BLaER1 (cell line): ENCODE measurements around the gene GFOD1.
A peak's percentile ranks its signal among the peaks of the same experiment; 100 is the strongest.

Experiments
- H3K27ac ChIP-seq: shearing (Covaris generic); formaldehyde crosslinking; 2 replicates; pipeline ENCODE4 v1.8.1; 2022
- H3K27me3 ChIP-seq: shearing (Covaris generic); formaldehyde crosslinking; 2 replicates; pipeline ENCODE4 v1.8.1; 2022
- H3K36me3 ChIP-seq: shearing (Covaris generic); formaldehyde crosslinking; 2 replicates; pipeline ENCODE4 v1.8.1; 2022
- H3K4me1 ChIP-seq: shearing (Covaris generic); formaldehyde crosslinking; 2 replicates; pipeline ENCODE4 v1.8.1; 2022
- H3K4me2 ChIP-seq: shearing (Covaris generic); formaldehyde crosslinking; 2 replicates; pipeline ENCODE4 v1.8.1; 2022
- H3K4me3 ChIP-seq: shearing (Covaris generic); formaldehyde crosslinking; 2 replicates; pipeline ENCODE4 v1.8.1; 2022
- H3K9ac ChIP-seq: shearing (Covaris generic); formaldehyde crosslinking; 2 replicates; pipeline ENCODE4 v1.8.1; 2022
- H3K9me3 ChIP-seq: shearing (Covaris generic); formaldehyde crosslinking; 2 replicates; pipeline ENCODE4 v1.8.1; 2022
- H4K20me1 ChIP-seq: shearing (Covaris generic); formaldehyde crosslinking; 2 replicates; pipeline ENCODE4 v1.8.1; 2022
- Cebpa-rat ChIP-seq: shearing (Covaris generic); IDR thresholded peaks from 2 replicates; pipeline ENCODE4 v1.8.1; 2022

GFOD1 gene

DNA sequence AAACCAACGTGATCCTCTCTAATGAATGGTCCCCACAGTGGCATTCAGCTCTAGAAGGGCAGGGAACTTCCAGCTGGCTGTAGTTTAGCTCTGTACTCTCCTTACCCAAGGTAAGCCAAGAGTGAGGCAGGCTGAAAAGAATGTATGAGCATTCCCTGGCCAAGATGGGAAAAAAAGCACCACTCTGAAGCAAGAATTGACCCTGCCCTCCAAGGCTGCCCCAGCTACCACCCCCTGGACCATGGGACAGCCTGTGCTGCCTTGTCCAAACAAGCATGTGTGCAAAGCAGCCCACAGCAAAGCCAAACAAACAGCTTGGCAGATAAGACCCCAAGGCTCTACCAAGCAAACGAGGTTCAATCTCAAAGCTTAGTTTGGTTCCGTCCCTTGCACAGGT lies 73.9 kb downstream of the GFOD1 start:
- no peak overlapping the region for H3K9ac ChIP-seq
- no peak overlapping the region for H3K4me3 ChIP-seq
- no peaks in the 10 kb centered on the region for H3K27me3 ChIP-seq
- H3K36me3 ChIP-seq = peaks cover 8% of the 10 kb centered on the region; the same call in 1 of the 2 replicates
- no peak overlapping the region for H3K4me2 ChIP-seq
- H4K20me1 ChIP-seq = peaks cover 51% of the 10 kb centered on the region; the same call in 1 of the 2 replicates
- no peak overlapping the region for H3K27ac ChIP-seq
- peaks cover 8% of the 10 kb centered on the region for H3K4me1 ChIP-seq
- peaks cover 4% of the 10 kb centered on the region; the same call in 1 of the 2 replicates for H3K9me3 ChIP-seq
- TF ChIP-seq Cebpa-rat = no peak

DNA sequence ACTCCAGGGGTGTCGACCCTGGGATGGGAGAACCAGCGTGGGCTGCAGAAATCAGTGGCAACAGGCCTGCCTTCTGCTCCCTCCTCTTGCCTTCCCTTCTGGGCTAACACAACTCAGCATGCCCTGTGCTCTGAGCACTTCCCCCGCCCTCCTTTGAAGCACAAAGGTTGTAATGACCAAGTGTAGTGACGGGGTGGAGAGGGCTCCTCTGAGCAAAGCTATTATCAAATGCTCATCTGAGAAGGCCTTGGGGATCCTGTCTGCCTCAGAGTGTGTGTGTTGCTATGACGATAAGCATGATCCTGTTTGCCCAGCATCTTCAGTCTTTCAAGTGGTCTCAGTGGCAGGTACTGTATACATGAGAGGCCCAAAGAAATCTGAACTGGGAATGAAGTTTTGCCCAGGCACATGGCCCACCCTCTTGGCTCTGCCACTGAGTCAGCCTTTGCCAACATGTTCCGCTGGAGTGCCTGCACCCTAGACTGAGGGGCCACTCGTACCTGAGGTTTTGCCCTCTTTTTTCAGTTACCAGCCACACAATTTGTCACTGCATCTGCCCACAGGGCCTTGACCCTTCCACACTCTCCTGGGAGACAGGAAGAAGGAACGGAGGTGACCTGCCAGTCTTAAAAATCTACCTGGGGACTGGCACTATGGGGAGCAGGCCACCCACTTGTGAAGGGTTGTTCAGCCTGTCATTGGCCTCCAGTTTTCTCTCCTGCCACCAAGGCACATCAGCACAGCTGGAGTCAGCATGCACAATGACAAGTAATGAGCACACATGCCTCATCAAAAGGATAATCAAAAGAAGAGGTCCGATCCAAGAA lies 74.5 kb downstream of the GFOD1 start:
- Histone ChIP-seq H3K9ac (no peak overlapping the region), H3K4me1 (peaks cover 2% of the 10 kb centered on the region), H3K27ac (no peak overlapping the region), H3K4me3 (no peak overlapping the region), H3K36me3 (peaks cover 8% of the 10 kb centered on the region; the same call in 1 of the 2 replicates), H4K20me1 (peaks cover 50% of the 10 kb centered on the region; the same call in 1 of the 2 replicates), H3K27me3 (no peaks in the 10 kb centered on the region), H3K4me2 (no peak overlapping the region), H3K9me3 (peaks cover 9% of the 10 kb centered on the region; the same call in 1 of the 2 replicates)
- TF ChIP-seq Cebpa-rat = no peak

DNA sequence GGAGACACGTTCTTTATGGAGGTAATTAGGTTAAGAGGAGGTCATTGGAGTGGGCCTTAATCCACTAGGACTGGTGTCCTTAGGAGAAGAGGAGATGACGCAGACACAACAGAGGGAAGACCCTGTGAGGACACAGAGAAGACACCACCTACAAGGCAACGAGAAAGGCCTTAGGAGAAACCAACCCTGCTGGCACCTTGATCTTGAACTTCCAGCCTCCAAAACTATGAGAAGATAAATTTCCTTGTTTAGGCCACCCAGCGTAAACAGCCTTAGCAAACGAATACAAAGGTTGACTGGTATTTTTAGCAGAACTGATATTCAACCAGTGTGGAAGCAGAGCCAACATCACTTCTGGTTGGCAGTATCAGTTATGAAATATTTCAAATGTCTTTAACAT lies 75.2 kb downstream of the GFOD1 start:
- Histone ChIP-seq H3K27ac (no peak overlapping the region), H3K36me3 (peaks cover 8% of the 10 kb centered on the region; the same call in 1 of the 2 replicates), H3K9me3 (peaks cover 12% of the 10 kb centered on the region; the same call in 1 of the 2 replicates), H3K27me3 (no peaks in the 10 kb centered on the region), H3K4me2 (no peak overlapping the region), H3K4me3 (no peak overlapping the region), H3K4me1 (peaks cover 7% of the 10 kb centered on the region), H4K20me1 (peaks cover 50% of the 10 kb centered on the region; the same call in 1 of the 2 replicates), H3K9ac (no peak overlapping the region)
- TF ChIP-seq Cebpa-rat = no peak

DNA sequence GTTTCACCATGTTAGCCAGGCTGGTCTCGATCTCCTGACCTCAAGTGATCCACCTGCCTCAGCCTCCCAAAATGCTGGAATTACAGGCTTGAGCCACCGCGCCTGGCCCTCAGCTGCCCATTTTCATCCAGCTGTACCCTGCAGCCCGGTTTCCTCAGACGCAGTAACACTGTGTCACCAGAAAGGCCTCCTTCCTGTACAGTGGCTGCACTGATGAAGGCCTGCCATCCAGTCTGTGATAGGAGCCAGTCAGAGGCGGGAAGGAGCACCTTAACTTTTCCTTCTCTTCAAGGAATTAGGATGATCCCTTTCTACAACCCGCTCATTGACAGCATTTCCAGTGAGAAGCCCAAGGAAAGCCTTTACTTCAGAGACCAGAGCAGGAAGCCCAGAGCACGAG lies 75.9 kb downstream of the GFOD1 start:
- TF ChIP-seq Cebpa-rat = no peak
- no peaks in the 10 kb centered on the region for H3K27me3 ChIP-seq
- H3K9ac ChIP-seq = no peak overlapping the region
- peaks cover 8% of the 10 kb centered on the region for H3K4me1 ChIP-seq
- H3K4me3 ChIP-seq = no peak overlapping the region
- H3K9me3 ChIP-seq = peaks cover 12% of the 10 kb centered on the region; the same call in 1 of the 2 replicates
- H3K27ac ChIP-seq = no peak overlapping the region
- peaks cover 8% of the 10 kb centered on the region; the same call in 1 of the 2 replicates for H3K36me3 ChIP-seq
- H3K4me2 ChIP-seq = no peak overlapping the region
- peaks cover 50% of the 10 kb centered on the region; the same call in 1 of the 2 replicates for H4K20me1 ChIP-seq

DNA sequence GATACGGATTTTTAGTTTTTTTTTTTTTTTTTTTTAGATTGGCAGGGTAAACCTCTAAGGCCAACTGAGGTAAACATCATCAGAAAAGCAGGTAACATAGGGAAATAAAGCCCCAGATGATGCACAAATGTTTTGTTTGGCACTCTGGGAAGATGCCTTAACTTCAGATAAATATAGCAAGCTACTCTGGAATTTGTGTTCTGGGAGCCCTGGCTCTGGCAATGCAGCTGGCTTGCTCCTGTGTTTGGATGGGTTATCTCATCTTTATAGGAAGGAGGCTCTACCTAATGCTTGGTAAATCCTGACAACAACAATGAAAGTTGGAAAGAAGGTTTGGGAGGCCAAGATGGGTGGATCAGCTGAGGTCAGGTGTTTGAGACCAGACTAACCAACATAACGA lies 77.4 kb downstream of the GFOD1 start:
- H3K4me1 ChIP-seq = peaks cover 8% of the 10 kb centered on the region
- H3K9me3 ChIP-seq = 0 out of 2 replicates have a peak, but pooled peaks cover 8% of the 10 kb centered on the region
- no peak overlapping the region for H3K9ac ChIP-seq

DNA sequence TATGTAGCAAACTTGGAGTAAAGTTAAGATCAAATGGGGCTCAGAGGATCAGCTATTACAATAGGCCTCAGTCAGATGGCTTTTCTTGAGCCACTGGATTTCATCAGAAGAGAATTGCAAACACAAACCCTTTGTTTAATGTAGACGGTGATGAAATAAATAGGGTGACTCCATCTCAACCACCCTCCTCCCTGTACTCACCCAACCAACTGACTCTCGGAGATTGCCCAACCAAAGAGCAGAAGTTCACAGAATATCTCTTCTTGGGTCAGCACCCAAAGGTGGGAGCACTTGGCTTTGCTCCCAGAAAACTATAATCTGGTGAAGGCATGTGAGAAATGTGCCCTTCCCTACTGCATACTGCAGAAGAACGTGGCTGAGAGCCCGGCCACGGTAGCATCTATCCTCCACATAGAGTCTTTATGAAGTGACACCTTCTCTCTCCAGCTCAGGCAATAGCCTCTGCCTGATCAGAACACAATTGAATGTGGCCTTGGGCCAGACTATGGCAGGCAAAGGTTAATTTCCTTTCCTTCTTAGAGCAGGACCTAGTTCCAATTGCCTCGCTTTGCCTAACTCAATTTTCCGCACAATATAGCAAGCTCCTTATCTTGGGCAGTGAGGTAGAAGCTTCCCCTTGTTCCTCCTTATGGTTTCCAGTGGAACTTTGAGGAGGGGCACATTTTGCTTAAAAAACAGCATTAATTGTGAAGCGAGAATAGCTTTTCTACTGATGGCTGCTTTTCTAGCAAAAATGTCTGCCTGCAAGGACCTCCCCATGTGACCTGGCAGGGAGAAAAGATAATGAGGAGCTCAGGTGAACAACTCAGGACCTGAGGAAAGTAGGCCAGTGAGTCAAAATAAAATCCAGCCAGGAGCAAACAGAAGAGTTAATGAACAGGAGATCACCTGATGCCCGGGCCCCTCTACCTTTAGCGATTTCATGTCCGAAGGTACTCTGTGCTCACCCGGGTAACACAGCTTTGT lies 79.4 kb downstream of the GFOD1 start:
- peaks cover 36% of the 10 kb centered on the region; the same call in 1 of the 2 replicates for H4K20me1 ChIP-seq
- H3K27me3 ChIP-seq = no peaks in the 10 kb centered on the region
- no peaks in the 10 kb centered on the region for H3K36me3 ChIP-seq
- no peak overlapping the region for H3K27ac ChIP-seq
- H3K4me1 ChIP-seq = peaks cover 8% of the 10 kb centered on the region
- no peak overlapping the region for H3K4me3 ChIP-seq
- peak overlapping the region; percentile 31 for H3K4me2 ChIP-seq
- 0 out of 2 replicates have a peak, but pooled peaks cover 8% of the 10 kb centered on the region for H3K9me3 ChIP-seq
- no peak overlapping the region for H3K9ac ChIP-seq
- TF ChIP-seq Cebpa-rat = no peak

More for the DNA sequence above, 77.4 kb downstream of the GFOD1 start:
- no peaks in the 10 kb centered on the region for H3K27me3 ChIP-seq
- H3K4me3 ChIP-seq = no peak overlapping the region
- no peak for TF ChIP-seq Cebpa-rat
- H3K36me3 ChIP-seq = no peaks in the 10 kb centered on the region
- peaks cover 54% of the 10 kb centered on the region; the same call in 1 of the 2 replicates for H4K20me1 ChIP-seq
- no peak overlapping the region for H3K4me2 ChIP-seq
- no peak overlapping the region for H3K27ac ChIP-seq

DNA sequence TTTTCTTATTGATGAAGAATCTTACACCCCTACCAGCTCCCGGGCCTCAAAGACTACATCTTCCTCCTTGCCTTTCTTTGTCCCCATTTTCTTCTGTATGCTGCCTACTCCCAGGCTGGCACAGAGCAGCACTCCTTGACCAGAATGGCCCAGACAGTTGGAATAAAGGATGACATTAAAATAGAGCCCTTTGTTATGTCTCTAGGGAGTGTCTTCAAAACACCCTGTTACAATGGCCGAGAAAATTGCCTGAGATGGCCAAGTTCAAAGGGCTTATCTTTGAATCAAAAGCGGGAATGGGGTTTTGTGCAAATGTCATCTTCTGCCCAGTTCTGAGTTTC lies 80.1 kb downstream of the GFOD1 start:
- H3K27me3 ChIP-seq = no peaks in the 10 kb centered on the region
- no peak overlapping the region for H3K27ac ChIP-seq
- peak overlapping the region; percentile 31 for H3K4me2 ChIP-seq
- H3K4me1 ChIP-seq = peaks cover 8% of the 10 kb centered on the region
- 0 out of 2 replicates have a peak, but pooled peaks cover 8% of the 10 kb centered on the region for H3K9me3 ChIP-seq
- H4K20me1 ChIP-seq = peaks cover 29% of the 10 kb centered on the region; the same call in 1 of the 2 replicates
- no peak for TF ChIP-seq Cebpa-rat
- H3K9ac ChIP-seq = no peak overlapping the region
- H3K36me3 ChIP-seq = no peaks in the 10 kb centered on the region
- no peak overlapping the region for H3K4me3 ChIP-seq

DNA sequence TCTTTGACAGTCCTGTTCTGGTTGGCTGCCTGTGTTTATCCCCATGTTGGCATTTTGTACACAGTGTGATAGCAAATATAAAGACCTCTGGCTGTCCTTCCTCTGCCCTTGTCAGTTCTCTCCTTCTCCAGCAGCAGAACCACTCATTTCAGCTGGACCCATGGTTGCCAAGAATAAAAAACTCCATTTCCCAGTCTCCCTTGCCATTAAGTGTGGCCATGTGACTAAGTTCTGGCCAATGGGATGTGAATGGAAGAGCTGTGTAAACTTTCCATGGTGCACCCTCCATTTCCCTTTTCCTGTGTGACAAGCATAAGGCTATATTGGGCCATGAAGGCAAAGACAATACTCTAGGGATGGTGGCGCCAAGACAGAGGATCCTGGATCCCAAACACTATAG lies 80.6 kb downstream of the GFOD1 start:
- TF ChIP-seq Cebpa-rat = no peak
- H3K27ac ChIP-seq = no peak overlapping the region
- H3K9ac ChIP-seq = no peak overlapping the region
- H3K27me3 ChIP-seq = no peaks in the 10 kb centered on the region
- no peaks in the 10 kb centered on the region for H3K36me3 ChIP-seq
- no peak overlapping the region for H3K4me3 ChIP-seq
- 0 out of 2 replicates have a peak, but pooled peaks cover 8% of the 10 kb centered on the region for H3K9me3 ChIP-seq
- peak overlapping the region; percentile 31; the same call in 1 of the 2 replicates for H3K4me2 ChIP-seq
- H4K20me1 ChIP-seq = peaks cover 24% of the 10 kb centered on the region; the same call in 1 of the 2 replicates
- H3K4me1 ChIP-seq = peaks cover 8% of the 10 kb centered on the region

DNA sequence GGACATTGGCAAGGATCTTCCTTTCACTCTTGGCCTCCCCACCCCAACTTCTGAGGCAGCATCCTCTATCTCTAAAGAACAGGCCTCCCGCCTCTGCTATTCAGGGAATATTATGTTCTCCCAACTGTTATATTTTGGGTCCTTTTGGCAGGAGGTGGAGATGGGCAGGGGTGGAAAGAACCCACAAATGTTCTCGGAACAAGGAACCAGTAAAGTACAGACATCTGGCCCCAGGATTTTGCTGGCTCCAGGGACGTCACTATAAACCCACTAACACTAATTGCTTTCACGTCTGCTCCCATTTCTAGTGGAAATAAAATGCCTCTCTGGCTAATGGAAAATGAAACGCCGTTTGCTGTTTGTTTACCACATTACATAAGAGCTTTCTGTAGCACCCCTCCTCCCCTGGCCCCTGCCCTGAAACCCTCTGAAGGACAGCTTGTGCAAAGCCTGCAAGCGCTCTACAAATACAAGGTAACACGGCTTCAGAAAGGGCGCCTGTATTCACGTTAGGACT lies 81.4 kb downstream of the GFOD1 start:
- H3K9ac ChIP-seq = no peak overlapping the region
- H3K4me1 ChIP-seq = peaks cover 8% of the 10 kb centered on the region
- H3K27me3 ChIP-seq = no peaks in the 10 kb centered on the region
- no peak overlapping the region for H3K4me3 ChIP-seq
- 0 out of 2 replicates have a peak, but pooled peaks cover 8% of the 10 kb centered on the region for H3K9me3 ChIP-seq
- TF ChIP-seq Cebpa-rat = no peak
- no peak overlapping the region for H3K27ac ChIP-seq
- no peaks in the 10 kb centered on the region for H3K36me3 ChIP-seq
- peaks cover 21% of the 10 kb centered on the region; the same call in 1 of the 2 replicates for H4K20me1 ChIP-seq
- no peak overlapping the region for H3K4me2 ChIP-seq
